GM13976 (cell line): ENCODE data around the gene AIFM1.

Experiments
- DNase-seq: peaks from one replicate; pipeline ENCODE4 v3.0.0; 2012; ENCODE audit warnings: low spot score
- CTCF ChIP-seq: IDR thresholded peaks from 2 replicates; pipeline ENCODE4 v1.5.1; 2012; ENCODE audit warnings: borderline replicate concordance, mild to moderate bottlenecking; ENCODE audit not compliant: insufficient read depth; ENCODE audit errors: extremely low read depth, missing control alignments, control extremely low read depth
- in situ Hi-C: fragments of 300-500 bp; cut with MboI; formaldehyde crosslinking; loops from one replicate; pipeline ENCODE4 v1.12.0; 2022; ENCODE audit warnings: low sequenced_read_pairs, mixed read lengths, inconsistent platforms; ENCODE audit not compliant: unreplicated experiment

AIFM1 gene

DNA sequence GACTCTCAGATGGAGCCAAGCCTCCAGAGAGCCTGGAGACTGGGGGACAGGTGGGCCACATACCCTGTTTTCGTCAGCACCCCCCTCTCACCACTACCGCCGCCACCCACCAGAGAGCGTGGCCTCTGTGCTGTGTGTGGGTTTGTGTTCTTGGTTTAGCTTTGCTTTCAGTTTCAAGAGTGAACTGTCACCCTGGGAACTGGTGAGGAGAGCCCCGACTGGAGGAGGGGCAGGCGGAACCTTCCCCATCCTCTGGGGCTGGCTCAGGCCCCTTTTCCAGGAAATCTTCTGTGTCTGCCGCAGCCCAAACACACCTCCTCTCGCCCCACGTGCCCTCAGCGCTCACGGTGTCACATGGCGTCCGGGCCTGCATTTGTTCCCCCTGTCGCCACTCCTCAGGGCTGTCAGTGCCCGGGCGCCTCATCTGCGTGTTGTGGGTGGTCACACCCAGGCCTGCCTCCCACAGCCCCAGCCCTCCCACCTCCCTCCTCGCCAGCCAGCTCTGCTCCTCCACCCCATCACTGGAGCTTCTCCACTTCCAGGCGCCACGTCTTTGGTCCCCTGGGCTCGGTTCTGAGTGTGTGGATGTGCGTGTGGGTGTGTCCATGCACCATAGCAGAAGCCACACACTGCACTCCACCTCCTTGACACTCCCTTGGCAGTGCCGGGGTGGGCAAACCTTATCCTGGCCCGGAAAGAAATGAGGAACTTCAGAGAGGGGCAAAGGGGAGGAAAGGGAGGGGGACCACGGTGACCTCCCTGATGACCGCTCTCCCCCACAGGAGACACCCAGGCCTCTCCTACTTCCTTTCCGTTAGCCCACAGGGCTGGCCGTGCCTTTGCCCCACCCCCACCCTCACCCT lies 83.2 kb downstream of the AIFM1 start:
- in situ Hi-C loops = no loop called here
- DNase-seq = peak; percentile 77
- TF ChIP-seq CTCF = peak; percentile 19

GRCh38 chrX:130081421-130082045 lies 84.1 kb downstream of the AIFM1 start:
- DNase-seq = no peak
- no peak for TF ChIP-seq CTCF
- in situ Hi-C loops = no loop called here

GRCh38 chrX:130080791-130081367 lies 84.8 kb downstream of the AIFM1 start:
- DNase-seq = no peak
- no peak for TF ChIP-seq CTCF
- in situ Hi-C loops = no loop called here

GRCh38 chrX:130079824-130080406 lies 85.7 kb downstream of the AIFM1 start:
- in situ Hi-C loops = loop anchor here (10.0 kb wide), 1 partner anchor 115 kb away; no protein-coding TSS in a partner anchor
- TF ChIP-seq CTCF = peak; percentile 56
- DNase-seq = peak; percentile 63
